GM19193 (cell line): ENCODE results near the gene ZDHHC7.

Source experiments
- POLR2A ChIP-seq: IDR thresholded peaks from 4 replicates; pipeline ENCODE4 v1.6.1; 2011; ENCODE audit not compliant: insufficient read depth, insufficient read length; ENCODE audit errors: extremely low read depth

Gene ZDHHC7

DNA sequence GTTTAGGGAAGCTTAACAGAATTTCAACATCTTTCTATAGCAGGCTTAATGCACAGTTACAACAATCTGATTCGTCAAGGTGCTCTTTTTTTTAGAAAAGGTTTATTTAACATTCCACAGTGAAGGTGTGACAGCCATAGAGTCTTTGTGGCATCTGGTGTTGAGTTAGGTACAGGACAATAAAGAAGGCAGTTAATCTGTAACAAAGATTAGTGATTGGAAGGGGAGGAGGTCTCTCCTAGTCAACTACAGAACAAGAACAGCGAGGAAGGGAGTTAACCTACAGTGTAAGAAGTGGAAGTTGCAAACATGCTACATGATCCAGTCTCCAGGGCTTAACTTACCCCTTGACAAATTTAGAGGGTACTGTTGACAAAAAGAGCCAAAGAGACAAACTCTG lies 3.0 kb upstream of the ZDHHC7 start:
- TF ChIP-seq POLR2A, result no peak

DNA sequence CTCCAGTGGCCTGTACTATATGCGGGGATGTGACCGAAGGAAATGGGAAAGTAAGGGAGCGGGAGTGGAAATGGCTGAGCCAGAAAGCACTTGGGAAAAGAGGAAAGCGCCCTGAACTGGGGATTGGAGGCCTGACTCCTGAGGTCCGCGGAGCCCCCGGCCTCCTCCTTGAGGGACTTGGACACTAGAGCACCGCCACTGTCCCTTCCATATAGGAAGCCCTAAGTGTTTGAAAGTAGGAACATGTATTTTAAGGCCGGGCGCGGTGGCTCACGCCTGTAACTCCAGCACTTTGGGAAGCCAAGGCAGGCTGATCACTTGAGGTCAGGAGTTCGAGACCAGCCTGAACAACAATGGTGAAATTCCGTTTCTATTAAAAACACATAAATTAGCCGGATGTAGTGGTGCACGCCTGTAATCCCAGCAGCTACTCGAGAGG lies 530 bp upstream of the ZDHHC7 start:
- TF ChIP-seq POLR2A, result no peak

DNA sequence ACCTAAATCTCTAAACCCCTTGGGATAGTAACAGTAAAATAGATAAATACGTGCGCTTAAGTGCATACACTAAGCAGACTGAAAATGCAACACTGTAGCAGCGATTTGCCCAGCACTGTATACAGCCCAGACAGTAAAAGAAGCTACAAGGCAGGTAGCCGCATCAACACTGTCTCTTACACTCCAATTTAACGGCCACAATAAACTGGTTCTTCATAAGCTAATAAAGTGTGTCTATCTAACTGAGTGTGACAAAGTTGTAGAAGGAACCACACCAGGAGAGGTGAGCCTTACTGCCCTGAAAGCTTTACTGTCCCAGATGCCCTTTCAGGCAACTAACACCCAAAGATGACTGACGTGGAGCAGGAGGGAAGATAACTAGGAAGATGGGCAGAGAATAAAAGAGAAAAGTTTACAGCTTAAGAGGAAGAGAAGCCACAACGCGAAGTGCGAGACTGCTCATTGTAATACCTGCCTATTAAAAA lies 847 bp downstream of the ZDHHC7 start:
- TF ChIP-seq POLR2A, result no peak

DNA sequence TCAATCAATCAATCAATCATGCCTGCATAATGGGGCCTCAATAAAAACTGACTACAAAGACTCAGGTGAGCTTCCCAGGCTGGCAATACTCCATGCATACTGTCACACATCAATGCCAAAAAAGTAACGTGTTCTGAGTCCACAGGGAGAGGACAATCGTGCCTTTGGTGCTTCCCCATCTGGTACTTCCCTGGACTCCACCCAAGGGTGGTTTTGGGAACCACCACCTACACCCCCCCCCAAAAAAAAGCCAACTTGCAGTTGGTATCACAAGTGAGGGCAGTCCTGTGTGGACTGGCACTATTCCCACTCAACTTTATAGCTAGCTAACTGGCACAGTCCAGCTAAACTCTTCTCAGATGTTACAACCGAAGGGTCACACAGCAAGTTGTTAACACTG lies 3.1 kb downstream of the ZDHHC7 start:
- TF ChIP-seq POLR2A, result no peak

DNA sequence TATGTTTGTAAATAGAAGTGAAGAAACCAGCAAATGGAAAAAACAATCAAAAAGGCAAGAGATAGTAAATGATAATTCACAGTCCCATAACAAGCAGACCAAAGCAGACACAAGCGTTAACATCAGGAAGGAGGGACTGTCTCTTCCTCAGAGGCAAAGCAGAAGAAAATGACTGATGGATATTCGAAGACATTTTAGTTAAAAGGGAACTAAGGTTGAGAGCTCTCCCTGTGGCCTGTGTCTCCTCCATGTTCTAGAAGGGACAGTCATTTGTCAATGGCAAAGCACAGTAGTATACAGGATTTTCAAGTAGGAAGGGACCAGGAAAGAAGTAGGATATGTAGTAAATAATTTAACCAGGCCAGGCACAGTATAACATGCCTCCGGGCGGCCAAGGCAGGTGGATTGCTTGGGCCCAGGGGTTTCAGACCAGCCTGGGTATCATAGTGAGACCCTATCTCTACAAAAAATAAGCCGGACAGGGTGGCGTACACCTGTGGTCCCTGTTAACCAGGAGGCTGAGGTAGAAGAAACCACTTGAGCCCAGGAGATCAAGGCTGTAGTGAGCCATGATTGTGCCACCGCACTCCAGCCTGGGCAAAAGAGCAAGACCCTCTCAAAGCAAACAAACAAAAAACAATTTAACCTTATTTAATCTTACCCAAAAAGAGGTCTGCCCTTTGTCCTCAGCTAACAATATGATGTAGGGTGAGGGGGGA lies 3.7 kb downstream of the ZDHHC7 start:
- TF ChIP-seq POLR2A, result no peak

DNA sequence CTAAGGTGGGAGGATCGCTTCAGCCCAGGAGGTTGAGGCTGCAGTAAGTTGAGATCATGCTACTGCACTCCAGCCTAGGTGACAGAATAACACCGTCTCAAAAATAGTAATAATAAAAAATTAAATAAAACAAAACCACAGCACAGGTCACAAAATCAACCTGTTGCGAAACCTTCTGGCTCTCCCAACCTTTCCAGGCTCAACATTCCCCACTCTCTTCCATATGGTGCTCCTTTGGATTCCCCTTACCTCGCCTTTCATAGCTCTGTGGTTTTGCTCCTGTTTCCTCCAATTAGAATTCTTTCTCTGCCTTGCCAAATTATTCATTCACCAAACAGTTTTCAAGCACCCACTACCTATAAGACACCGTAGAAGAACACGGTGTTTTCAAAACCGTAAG lies 4.7 kb downstream of the ZDHHC7 start:
- TF ChIP-seq POLR2A, result no peak

DNA sequence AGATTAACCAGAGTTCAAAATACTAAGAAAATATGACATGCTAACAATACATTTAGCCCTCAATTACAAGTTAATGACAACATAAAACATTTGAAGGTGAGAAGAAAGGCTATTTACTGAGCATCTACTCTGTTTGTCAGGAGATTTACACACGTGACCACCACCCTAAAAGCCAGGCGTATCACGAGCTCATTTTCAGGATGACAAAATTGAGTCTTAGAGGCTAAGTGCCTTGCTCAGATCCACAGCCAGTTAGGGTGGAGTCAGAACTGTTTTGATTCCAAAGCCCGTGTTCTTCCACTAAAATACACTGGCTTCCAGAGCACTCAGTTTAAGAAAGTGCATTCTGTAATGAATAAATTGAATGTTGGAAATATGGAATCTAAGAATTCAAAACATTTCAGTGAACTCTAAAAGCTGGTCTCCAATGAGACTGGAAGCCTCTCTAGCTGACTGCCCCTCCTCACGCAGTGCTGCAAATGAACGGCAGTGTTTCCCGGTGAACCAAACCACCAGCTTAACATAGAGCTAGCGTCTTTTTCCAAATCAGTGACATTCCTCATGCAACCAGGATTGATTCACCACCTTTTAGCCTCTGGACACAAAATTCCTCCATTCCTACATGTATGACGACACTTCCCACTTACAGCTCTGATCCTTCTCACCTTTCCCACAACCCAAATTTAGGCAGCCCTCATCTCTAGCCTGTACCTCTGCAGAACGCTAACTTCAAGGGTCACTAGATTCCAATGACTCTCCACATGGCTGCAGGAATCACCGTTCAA lies 5.9 kb downstream of the ZDHHC7 start:
- no peak for TF ChIP-seq POLR2A

DNA sequence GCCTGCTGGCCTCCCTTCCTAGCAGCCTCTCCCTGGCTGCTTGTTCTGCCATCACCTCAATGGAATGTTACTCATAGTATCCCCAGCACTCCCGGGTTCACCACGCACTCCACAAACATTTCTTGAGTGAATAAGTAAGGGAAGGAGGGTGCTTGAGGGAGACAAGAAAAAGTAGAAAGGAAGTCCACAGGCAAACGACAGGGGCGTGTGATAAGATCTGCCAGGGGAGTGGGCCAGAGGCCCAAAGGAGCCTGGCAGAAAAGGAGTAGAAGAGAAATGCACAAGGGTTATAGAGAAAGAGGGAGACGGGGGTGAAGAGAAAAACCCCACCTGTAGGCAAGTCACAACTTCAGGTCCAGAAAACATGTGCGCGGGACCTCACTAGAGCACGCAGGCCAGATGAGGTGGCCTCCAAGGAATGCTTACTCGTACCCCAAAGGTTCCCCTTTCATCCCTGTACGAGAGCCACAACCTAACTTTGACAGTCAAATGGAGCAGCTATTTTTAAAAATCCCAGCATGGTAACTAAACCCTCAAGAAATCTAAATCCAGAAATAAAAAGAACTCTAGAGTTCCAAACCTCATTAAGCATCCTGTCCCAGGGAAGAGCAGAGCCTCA lies 6.6 kb downstream of the ZDHHC7 start:
- no peak for TF ChIP-seq POLR2A

DNA sequence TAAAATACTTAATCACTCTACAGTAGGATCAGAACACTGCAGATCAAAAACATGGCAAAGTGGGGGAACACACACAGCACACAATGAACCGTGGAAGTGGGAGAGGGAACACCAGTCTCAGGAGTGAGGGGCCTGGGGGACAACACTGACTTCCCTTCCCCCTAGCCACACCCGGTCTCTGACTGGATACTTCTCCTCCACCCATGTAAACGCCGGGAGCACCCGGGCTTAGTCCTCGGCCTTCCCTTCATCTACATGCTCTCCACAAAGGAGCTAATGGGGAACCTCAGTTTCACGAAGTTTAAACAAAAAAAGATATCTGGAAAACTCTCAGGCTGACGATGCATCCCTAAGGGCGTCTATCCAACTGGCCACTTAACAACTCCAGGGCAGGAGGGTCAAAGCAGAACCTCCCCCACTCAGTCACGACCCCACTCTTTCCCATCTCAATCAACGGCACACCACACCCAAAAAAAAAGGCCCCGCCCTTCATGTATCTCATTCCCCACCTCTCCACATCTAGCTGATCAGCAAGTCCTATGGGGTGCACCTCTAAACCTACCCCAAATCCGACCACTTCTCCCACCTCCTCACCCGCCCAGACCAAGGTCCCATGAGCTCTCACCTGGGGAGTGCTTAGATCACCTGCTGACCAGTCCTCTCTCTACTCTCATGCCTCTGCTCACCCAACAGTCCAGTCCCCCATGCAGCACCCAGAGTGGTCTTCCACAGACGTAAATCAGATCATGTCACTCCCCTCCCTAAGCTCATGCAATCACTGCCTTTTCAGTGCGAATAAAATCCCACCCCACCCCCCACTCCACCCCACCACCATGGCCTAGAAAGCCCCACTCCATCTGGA lies 7.4 kb downstream of the ZDHHC7 start:
- no peak for TF ChIP-seq POLR2A

DNA sequence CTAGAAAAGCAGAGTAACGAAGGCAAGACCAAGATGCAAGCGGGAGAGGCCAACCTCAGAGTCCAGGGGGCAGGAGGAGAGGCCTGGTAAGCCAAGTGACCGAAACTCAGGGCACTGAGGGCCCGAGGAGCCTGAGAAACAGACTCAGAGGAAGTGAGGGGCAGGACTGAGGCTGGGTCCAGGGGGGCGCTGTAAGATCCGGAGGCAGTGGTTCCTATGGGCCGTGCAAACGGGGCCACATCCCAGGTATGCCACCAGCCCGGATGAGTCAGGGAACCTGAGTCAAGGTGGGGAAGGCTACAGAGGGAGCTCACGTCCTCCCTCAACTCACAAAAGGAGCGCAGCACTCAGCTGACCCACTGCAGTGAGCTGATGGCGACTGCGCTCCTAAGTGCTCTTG lies 8.3 kb downstream of the ZDHHC7 start:
- TF ChIP-seq POLR2A, result no peak

DNA sequence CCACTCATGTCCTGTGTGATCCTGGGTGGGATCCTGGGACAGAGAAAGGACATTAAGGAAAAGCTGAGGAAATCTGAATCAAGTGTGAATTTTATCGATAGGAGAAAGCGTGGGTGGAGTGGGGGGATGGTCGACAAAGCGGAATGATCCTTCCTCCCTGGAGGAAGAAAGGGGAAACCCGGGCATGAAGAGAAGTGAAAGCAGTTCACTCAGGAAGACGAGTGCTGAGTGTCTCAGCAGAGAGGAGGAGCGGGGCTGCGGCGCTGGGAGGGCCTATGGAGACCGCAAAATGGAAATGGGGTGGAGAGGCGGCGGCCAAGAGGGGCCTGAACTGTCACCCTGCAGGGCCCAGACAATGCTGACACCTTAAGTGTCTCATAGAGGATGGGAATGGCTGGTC lies 8.7 kb downstream of the ZDHHC7 start:
- no peak for TF ChIP-seq POLR2A

DNA sequence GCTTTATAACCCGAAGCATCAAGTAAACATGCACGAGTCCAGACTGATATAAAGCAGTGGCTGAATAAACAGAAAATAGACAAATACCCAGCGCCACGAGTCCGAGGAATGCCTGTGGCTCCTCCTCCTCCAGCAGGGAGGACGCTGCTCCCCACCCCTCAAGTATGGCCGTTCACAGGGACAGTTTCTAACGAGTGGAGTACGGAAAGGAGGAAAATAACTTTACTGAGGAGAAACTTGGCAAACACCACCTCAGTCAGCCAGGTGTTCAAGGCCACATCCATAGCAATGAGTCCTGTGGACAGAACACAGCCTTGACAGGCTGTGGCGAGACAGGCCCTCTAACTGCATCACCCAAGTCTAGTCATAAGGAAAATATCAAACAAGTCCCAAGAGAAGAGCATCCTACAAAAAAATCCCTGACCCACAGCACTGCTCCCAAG lies 9.2 kb downstream of the ZDHHC7 start:
- no peak for TF ChIP-seq POLR2A

DNA sequence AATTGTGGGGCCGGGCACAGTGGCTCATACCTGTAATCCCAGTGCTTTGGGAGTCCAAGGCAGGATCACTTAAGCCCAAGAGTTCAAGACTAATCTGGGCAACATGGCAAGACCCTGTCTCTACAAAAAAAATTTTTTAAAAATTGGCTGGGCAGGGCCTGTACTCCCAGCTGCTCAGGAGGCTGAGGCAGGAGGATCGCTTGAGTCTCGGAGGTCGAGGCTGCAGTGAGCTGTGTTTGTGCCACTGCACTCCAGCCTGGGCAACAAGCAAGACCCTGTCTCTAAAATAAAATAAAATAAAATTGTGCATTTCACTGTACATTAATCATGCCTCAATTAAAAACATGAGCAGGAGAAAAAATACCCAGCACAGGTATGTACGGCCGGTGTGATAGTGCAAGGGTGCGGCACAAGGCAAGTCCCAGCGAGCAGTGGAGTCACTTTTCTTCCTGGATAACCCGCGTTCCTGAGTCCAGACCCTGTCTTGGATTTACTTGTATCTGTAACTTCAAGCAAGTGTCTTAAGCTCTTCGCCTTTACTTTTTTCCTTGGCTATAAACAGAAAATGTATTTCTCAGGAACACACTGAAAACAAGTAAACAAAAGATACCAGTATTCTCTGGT lies 11.4 kb downstream of the ZDHHC7 start:
- TF ChIP-seq POLR2A, result no peak

DNA sequence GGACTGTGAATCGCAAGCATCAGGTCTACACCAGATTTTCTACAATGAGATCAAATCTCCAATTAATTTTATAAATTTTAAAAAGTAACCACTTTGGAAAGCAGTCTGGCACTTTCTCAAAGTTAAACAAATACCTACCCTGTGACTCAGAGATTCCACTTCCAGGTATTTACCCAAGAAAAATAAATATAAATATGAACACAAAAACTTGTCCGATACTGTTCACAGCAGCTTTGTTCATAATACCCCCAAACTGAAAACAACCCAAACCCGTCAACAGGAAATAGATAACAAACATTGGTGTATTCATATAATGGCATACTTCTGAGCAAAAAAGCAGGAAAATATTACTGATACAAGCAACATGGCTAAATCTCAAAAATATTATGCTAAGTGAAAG lies 12.1 kb downstream of the ZDHHC7 start:
- no peak for TF ChIP-seq POLR2A
